OCI-LY7 (cell line): ENCODE data around the gene HSD11B1L. TPM values are rescaled to one million over a fixed set of nuclear protein-coding genes. Genes with fewer than 3 reads are reported as not detected.
A peak's percentile ranks its signal among the peaks of the same experiment; 100 is the strongest.

Source experiments
- BruUV-seq: library from RNA; stranded (reverse); fragments of 400-500 nt; replicated peaks from 2 replicates; lab custom pipeline; 2021; lab: Mats Ljungman, UMichigan
- CTCF ChIA-PET: fragments of 300-600 bp; sonication (Branson Sonifier 250); formaldehyde crosslinking; loops from one replicate; lab custom pipeline; 2022; ENCODE audit warnings: antibody characterized with exemption; ENCODE audit not compliant: unreplicated experiment; lab: Charles Lee
- POLR2A ChIA-PET: fragments of 300-600 bp; sonication (Branson Sonifier 250); formaldehyde crosslinking; loops from one replicate; lab custom pipeline; 2022; ENCODE audit warnings: antibody characterized with exemption; lab: Charles Lee
- DNase-seq: peaks from one replicate; pipeline ENCODE4 v3.0.0-alpha.2; 2015; ENCODE audit warnings: low spot score
- H2AFZ ChIP-seq: fragments of 200-600 bp; sonication (generic), shearing (Covaris generic); 2 replicates; pipeline ENCODE4 v1.6.1; 2014; ENCODE audit warnings: mild to moderate bottlenecking, antibody characterized with exemption, low read length, moderate library complexity
- H3K27ac ChIP-seq: fragments of 200-600 bp; sonication (generic); 2 replicates; pipeline ENCODE4 v1.5.1; 2014; ENCODE audit warnings: mixed run types, low read depth, mild to moderate bottlenecking, moderate library complexity, low read length, inconsistent platforms; ENCODE audit not compliant: poor library complexity, severe bottlenecking
- H3K36me3 ChIP-seq: fragments of 200-600 bp; sonication (generic); 2 replicates; pipeline ENCODE4 v1.6.1; 2014; ENCODE audit warnings: mild to moderate bottlenecking, antibody characterized with exemption, low read length, moderate library complexity, mixed read lengths; ENCODE audit not compliant: insufficient read depth
- H3K4me1 ChIP-seq: fragments of 200-600 bp; sonication (generic); 2 replicates; pipeline ENCODE4 v1.5.1; 2014; ENCODE audit warnings: mild to moderate bottlenecking, low read length; ENCODE audit not compliant: insufficient read depth, poor library complexity, severe bottlenecking
- H3K4me2 ChIP-seq: fragments of 200-600 bp; sonication (generic); 2 replicates; pipeline ENCODE4 v1.6.1; 2014; ENCODE audit warnings: mild to moderate bottlenecking, low read length
- H3K4me3 ChIP-seq: fragments of 200-600 bp; sonication (generic); 2 replicates; pipeline ENCODE4 v1.5.1; 2014; ENCODE audit warnings: mild to moderate bottlenecking, low read depth, low read length; ENCODE audit not compliant: poor library complexity, severe bottlenecking
- H3K79me2 ChIP-seq: fragments of 200-600 bp; sonication (generic); 2 replicates; pipeline ENCODE4 v1.6.1; 2016; ENCODE audit warnings: low read depth, mild to moderate bottlenecking, low read length, moderate library complexity, mixed read lengths; ENCODE audit not compliant: insufficient read depth
- H3K9me2 ChIP-seq: fragments of 200-600 bp; sonication (generic); 2 replicates; pipeline ENCODE4 v1.6.1; 2016; ENCODE audit warnings: mild to moderate bottlenecking, low read length, mixed read lengths; ENCODE audit not compliant: insufficient read depth
- H3K9me3 ChIP-seq: fragments of 200-600 bp; sonication (generic); 2 replicates; pipeline ENCODE4 v1.6.1; 2014; ENCODE audit warnings: mild to moderate bottlenecking, mixed run types, low read length, mixed read lengths
- H4K20me1 ChIP-seq: fragments of 200-600 bp; sonication (generic); 2 replicates; pipeline ENCODE4 v1.6.1; 2014; ENCODE audit warnings: mild to moderate bottlenecking, antibody characterized with exemption, low read length, moderate library complexity, mixed read lengths; ENCODE audit not compliant: insufficient read depth
- CTCF ChIP-seq: fragments of 200-600 bp; sonication (generic); conservative IDR thresholded peaks from 2 replicates; pipeline ENCODE4 v1.5.1; 2014; ENCODE audit warnings: mild to moderate bottlenecking, antibody characterized with exemption, low read length, moderate library complexity, mixed read lengths
- EZH2phosphoT487 ChIP-seq: fragments of 200-600 bp; sonication (generic); IDR thresholded peaks from 2 replicates; pipeline ENCODE4 v1.6.1; 2018; ENCODE audit warnings: low read depth, borderline replicate concordance, mild to moderate bottlenecking, mixed run types, antibody characterized with exemption, low read length, moderate library complexity, mixed read lengths
- intact Hi-C: fragments of 100-400 bp; cut with micrococcal nuclease; formaldehyde crosslinking; loops from one replicate; pipeline ENCODE4 v1.10.0; 2022; ENCODE audit not compliant: unreplicated experiment
- total RNA-seq, 2 experiments: library from RNA; depleted of rRNA in 1 of 2; stranded (reverse); fragments of >200 nt in 1 of 2; shearing (Covaris generic) in 1 of 2; gene quantifications; 2 replicates each; pipeline ENCODE4 v1.2.3, GENCODE V29; 2014 to 2022

The HSD11B1L gene
- total RNA-seq, 2 experiments from 2014 or later, result 4.6 to 4.9 TPM

DNA sequence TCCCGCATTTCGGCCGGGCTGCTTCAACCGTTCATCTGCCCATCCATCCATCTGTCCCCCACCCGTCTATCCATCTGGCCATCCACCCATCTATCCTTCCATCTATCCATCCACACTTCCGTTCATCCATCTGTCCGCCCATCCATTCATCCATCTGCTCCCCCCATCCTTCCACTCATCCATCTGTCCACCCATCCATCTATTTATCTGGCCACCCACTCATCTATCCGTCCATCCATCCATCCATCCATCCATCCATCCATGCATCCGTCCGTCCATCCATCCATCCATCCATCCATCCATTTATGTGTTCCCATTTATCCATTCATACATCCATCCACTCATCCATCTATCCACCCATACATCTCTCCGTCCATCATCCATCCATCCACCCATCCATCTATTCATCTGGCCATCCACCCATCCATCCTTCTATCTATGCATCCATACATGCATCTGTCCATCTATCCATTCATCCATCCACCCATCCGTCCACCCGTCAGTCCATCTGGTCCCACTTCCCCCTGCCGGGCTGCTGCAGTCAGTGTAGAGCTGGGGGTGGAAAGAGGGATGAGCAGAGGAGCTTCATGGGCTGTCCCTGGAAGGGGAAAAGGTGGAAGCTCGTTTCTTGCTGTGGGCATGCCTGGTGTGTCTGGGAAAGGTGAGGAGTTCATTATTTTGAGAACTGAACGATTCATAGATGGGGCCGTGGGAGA lies 722 bp downstream of the HSD11B1L start:
- H3K4me2 ChIP-seq, result peak overlapping the region; percentile 69
- no peaks in the 10 kb centered on the region for H3K9me2 ChIP-seq
- no peaks in the 10 kb centered on the region for H3K36me3 ChIP-seq
- no peak overlapping the region for H2AFZ ChIP-seq
- intact Hi-C loops, result loop anchor here (2.0 kb wide), 1 partner anchor 59 kb away; the partner anchor contains the start of genes SAFB and SAFB2
- no peak overlapping the region for H3K27ac ChIP-seq
- POLR2A ChIA-PET, result no interaction called here
- DNase-seq, result no peak
- TF ChIP-seq EZH2phosphoT487 (no peak), CTCF (no peak)
- no peaks in the 10 kb centered on the region for H3K9me3 ChIP-seq
- H4K20me1 ChIP-seq, result no peaks in the 10 kb centered on the region
- BruUV-seq, result no TSS peak
- no peaks in the 10 kb centered on the region; the same call in 1 of the 2 replicates for H3K79me2 ChIP-seq
- CTCF ChIA-PET, result no interaction called here
- H3K4me1 ChIP-seq, result peaks cover 21% of the 10 kb centered on the region
- H3K4me3 ChIP-seq, result peak overlapping the region; percentile 96

DNA sequence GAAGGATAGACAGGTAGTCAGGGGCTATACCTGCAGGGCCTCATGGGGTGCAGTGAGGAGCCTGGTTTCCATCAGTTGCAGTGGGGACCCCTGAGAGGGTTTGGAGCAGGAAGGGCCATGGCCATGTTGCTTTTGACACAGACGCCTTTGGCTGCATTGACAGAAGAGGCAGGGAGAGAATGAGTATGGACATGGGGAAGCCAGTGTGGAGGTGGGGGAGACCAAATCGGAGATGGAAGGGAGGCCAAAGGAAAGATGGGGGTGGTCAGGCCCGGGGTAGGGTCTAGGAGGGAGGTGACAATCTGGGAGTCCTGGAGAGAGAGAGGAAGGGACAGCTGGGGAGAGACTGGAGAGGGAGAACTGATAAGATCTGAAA lies 1.3 kb downstream of the HSD11B1L start:
- H4K20me1 ChIP-seq, result no peaks in the 10 kb centered on the region
- CTCF ChIA-PET, result no interaction called here
- H2AFZ ChIP-seq, result no peak overlapping the region
- peaks cover 21% of the 10 kb centered on the region for H3K4me1 ChIP-seq
- TF ChIP-seq EZH2phosphoT487, result no peak
- no peak for TF ChIP-seq CTCF
- intact Hi-C loops, result no loop called here
- H3K4me2 ChIP-seq, result no peak overlapping the region
- no peak for DNase-seq
- POLR2A ChIA-PET, result interaction anchor here (0.6 kb wide), 1 partner anchor 92 kb away, joined by 4 read pairs; no protein-coding TSS in a partner anchor
- H3K4me3 ChIP-seq, result no peak overlapping the region
- no TSS peak for BruUV-seq
- H3K36me3 ChIP-seq, result no peaks in the 10 kb centered on the region
- H3K9me3 ChIP-seq, result no peaks in the 10 kb centered on the region
- no peaks in the 10 kb centered on the region for H3K9me2 ChIP-seq
- H3K79me2 ChIP-seq, result no peaks in the 10 kb centered on the region; the same call in 1 of the 2 replicates
- no peak overlapping the region for H3K27ac ChIP-seq
